ENCODE data around the gene NOC2L.

Gene NOC2L

GRCh38 chr1:996851-997712 lies 38.0 kb upstream of the NOC2L start:
- no peak for TF ChIP-seq TCF12 (IDR thresholded peaks at IDR 0.05; ENCODE audit: low read depth)
- TF ChIP-seq EGR1 (IDR thresholded peaks at IDR 0.05): no peak
- TF ChIP-seq NFIC (IDR thresholded peaks at IDR 0.05): no peak
- TF ChIP-seq, protein P1, sequence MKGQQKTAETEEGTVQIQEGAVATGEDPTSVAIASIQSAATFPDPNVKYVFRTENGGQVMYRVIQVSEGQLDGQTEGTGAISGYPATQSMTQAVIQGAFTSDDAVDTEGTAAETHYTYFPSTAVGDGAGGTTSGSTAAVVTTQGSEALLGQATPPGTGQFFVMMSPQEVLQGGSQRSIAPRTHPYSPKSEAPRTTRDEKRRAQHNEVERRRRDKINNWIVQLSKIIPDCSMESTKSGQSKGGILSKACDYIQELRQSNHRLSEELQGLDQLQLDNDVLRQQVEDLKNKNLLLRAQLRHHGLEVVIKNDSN (IDR thresholded peaks at IDR 0.05): no peak
- TF ChIP-seq ZBTB7A (IDR thresholded peaks at IDR 0.05; ENCODE audit: low read depth): 0 out of 2 replicates have a peak, but pooled peaks have one; percentile 27
- no peak for TF ChIP-seq EP300 (IDR thresholded peaks at IDR 0.05; ENCODE audit: borderline replicate concordance)
- TF ChIP-seq YY1 (IDR thresholded peaks at IDR 0.05; ENCODE audit: low read depth): no peak
- no peak for TF ChIP-seq REST (IDR thresholded peaks at IDR 0.05; ENCODE audit: low read depth)

- TF ChIP-seq ZBTB7A (IDR thresholded peaks at IDR 0.05; ENCODE audit: low read depth) (no peak), EGR1 (IDR thresholded peaks at IDR 0.05) (no peak), CREB1 (IDR thresholded peaks at IDR 0.05; ENCODE audit: low read depth) (no peak), FOXM1 (IDR thresholded peaks at IDR 0.05; ENCODE audit: borderline replicate concordance, low read depth) (no peak), CEBPB (IDR thresholded peaks at IDR 0.05) (no peak), REST (IDR thresholded peaks at IDR 0.05; ENCODE audit: low read depth) (no peak), TAF1 (IDR thresholded peaks at IDR 0.05; ENCODE audit: low read depth) (no peak), YY1 (IDR thresholded peaks at IDR 0.05; ENCODE audit: low read depth) (no peak), TCF12 (IDR thresholded peaks at IDR 0.05; ENCODE audit: low read depth) (no peak), EP300 (IDR thresholded peaks at IDR 0.05; ENCODE audit: borderline replicate concordance) (no peak), RAD21 (IDR thresholded peaks at IDR 0.05; ENCODE audit: low read depth) (no peak), TEAD4 (IDR thresholded peaks at IDR 0.05) (no peak)
- TF ChIP-seq, protein P2, sequence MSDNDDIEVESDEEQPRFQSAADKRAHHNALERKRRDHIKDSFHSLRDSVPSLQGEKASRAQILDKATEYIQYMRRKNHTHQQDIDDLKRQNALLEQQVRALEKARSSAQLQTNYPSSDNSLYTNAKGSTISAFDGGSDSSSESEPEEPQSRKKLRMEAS (IDR thresholded peaks at IDR 0.05): no peak
- TF ChIP-seq, protein P1 (IDR thresholded peaks at IDR 0.05): no peak
Measured at GRCh38 chr1:995665-996633, 36.9 kb upstream of the NOC2L start.

- TF ChIP-seq ZBTB7A (IDR thresholded peaks at IDR 0.05; ENCODE audit: low read depth): no peak
- TF ChIP-seq, protein P1 (IDR thresholded peaks at IDR 0.05): no peak
- TF ChIP-seq TEAD4 (IDR thresholded peaks at IDR 0.05): no peak
- TF ChIP-seq, protein P2 (IDR thresholded peaks at IDR 0.05): no peak
- TF ChIP-seq YY1 (IDR thresholded peaks at IDR 0.05; ENCODE audit: low read depth): no peak
- no peak for TF ChIP-seq NFIC (IDR thresholded peaks at IDR 0.05)
- no peak for TF ChIP-seq FOXM1 (IDR thresholded peaks at IDR 0.05; ENCODE audit: borderline replicate concordance, low read depth)
- no peak for TF ChIP-seq TCF12 (IDR thresholded peaks at IDR 0.05; ENCODE audit: low read depth)
- no peak for TF ChIP-seq EGR1 (IDR thresholded peaks at IDR 0.05)
- no peak for TF ChIP-seq EP300 (IDR thresholded peaks at IDR 0.05; ENCODE audit: borderline replicate concordance)
- TF ChIP-seq RAD21 (IDR thresholded peaks at IDR 0.05; ENCODE audit: low read depth): no peak
Measured at GRCh38 chr1:993379-993995, 34.4 kb upstream of the NOC2L start.

- TF ChIP-seq EGR1 (IDR thresholded peaks at IDR 0.05): no peak
- TF ChIP-seq TCF12 (IDR thresholded peaks at IDR 0.05; ENCODE audit: low read depth): no peak
- no peak for TF ChIP-seq CEBPB (IDR thresholded peaks at IDR 0.05)
- TF ChIP-seq CREB1 (IDR thresholded peaks at IDR 0.05; ENCODE audit: low read depth): no peak
- TF ChIP-seq FOXM1 (IDR thresholded peaks at IDR 0.05; ENCODE audit: borderline replicate concordance, low read depth): no peak
- TF ChIP-seq ZBTB7A (IDR thresholded peaks at IDR 0.05; ENCODE audit: low read depth): no peak
- TF ChIP-seq REST (IDR thresholded peaks at IDR 0.05; ENCODE audit: low read depth): no peak
- no peak for TF ChIP-seq EP300 (IDR thresholded peaks at IDR 0.05; ENCODE audit: borderline replicate concordance)
- no peak for TF ChIP-seq RAD21 (IDR thresholded peaks at IDR 0.05; ENCODE audit: low read depth)
- TF ChIP-seq YY1 (IDR thresholded peaks at IDR 0.05; ENCODE audit: low read depth): no peak
- TF ChIP-seq NFIC (IDR thresholded peaks at IDR 0.05): no peak
- TF ChIP-seq, protein P1 (IDR thresholded peaks at IDR 0.05): no peak
Measured at GRCh38 chr1:992362-992761, 33.3 kb upstream of the NOC2L start.
